Fibroblast of lung (primary cell): ENCODE data around the gene KIF25. TPM values are rescaled to one million over a fixed set of nuclear protein-coding genes. Genes with fewer than 3 reads are reported as not detected.

Source experiments
- DNase-seq, 2 donors: peaks; one replicate each; pipeline versions ENCODE4 v3.0.0 to v3.0.0-alpha.2; 2010; ENCODE audit warnings: low read depth in 2 of 2
- H2AFZ ChIP-seq: 2 replicates; pipeline ENCODE4 v1.5.1; 2012; ENCODE audit warnings: low read length, control low read depth, inconsistent platforms
- H3K27ac ChIP-seq: 2 replicates; pipeline ENCODE4 v1.5.1; 2011; ENCODE audit warnings: low read length, control low read depth; ENCODE audit not compliant: insufficient read depth
- H3K27me3 ChIP-seq: 2 replicates; pipeline ENCODE4 v1.5.1; 2011; ENCODE audit warnings: mild to moderate bottlenecking, low read length; ENCODE audit not compliant: control insufficient read depth, insufficient read depth
- H3K36me3 ChIP-seq: 2 replicates; pipeline ENCODE4 v1.5.1; 2011; ENCODE audit warnings: low read length; ENCODE audit not compliant: control insufficient read depth, insufficient read depth
- H3K4me1 ChIP-seq: 2 replicates; pipeline ENCODE4 v1.5.1; 2011; ENCODE audit warnings: low read length; ENCODE audit not compliant: control insufficient read depth, insufficient read depth; ENCODE audit errors: extremely low read depth
- H3K4me2 ChIP-seq: 2 replicates; pipeline ENCODE4 v1.5.1; 2011; ENCODE audit warnings: low read length, control low read depth; ENCODE audit not compliant: insufficient read depth; ENCODE audit errors: extremely low read depth
- H3K4me3 ChIP-seq, 4 experiments: fragments of 200-600 bp in 1 of 4; sonication (generic) in 1 of 4; replicated peaks in 1 of 4; 2 replicates each; pipeline ENCODE4 v1.5.1; 2011 to 2016; ENCODE audit warnings: low read length in 4 of 4, low read depth in 3 of 4, mild to moderate bottlenecking in 3 of 4, control low read depth in 2 of 4, inconsistent platforms in 1 of 4, mixed read lengths in 1 of 4; ENCODE audit not compliant: insufficient read depth in 1 of 4; ENCODE audit errors: control extremely low read depth in 1 of 4
- H3K79me2 ChIP-seq: 2 replicates; pipeline ENCODE4 v1.5.1; 2012; ENCODE audit warnings: mild to moderate bottlenecking, low read length, inconsistent platforms; ENCODE audit not compliant: control insufficient read depth, insufficient read depth
- H3K9ac ChIP-seq: 2 replicates; pipeline ENCODE4 v1.5.1; 2011; ENCODE audit warnings: mild to moderate bottlenecking, low read length, control low read depth; ENCODE audit not compliant: insufficient read depth
- H3K9me3 ChIP-seq: 2 replicates; pipeline ENCODE4 v1.5.1; 2012; ENCODE audit warnings: low read depth, low read length; ENCODE audit not compliant: control insufficient read depth, insufficient read depth
- H4K20me1 ChIP-seq: 2 replicates; pipeline ENCODE4 v1.5.1; 2011; ENCODE audit warnings: low read length; ENCODE audit not compliant: control insufficient read depth, insufficient read depth; ENCODE audit errors: extremely low read depth
- CTCF ChIP-seq, 2 donors: IDR thresholded peaks in 1 of 2; conservative IDR thresholded peaks in 1 of 2; 1 replicate in 1 of 2; 2 replicates in 1 of 2; pipeline ENCODE4 v1.5.1; 2011 to 2012; ENCODE audit warnings: low read length in 2 of 2, control low read depth in 1 of 2, inconsistent platforms in 1 of 2, low read depth in 1 of 2, mild to moderate bottlenecking in 1 of 2
- EZH2 ChIP-seq: IDR thresholded peaks from 2 replicates; pipeline ENCODE4 v1.5.1; 2012; ENCODE audit warnings: low read length, control low read depth, mild to moderate bottlenecking; ENCODE audit errors: missing control alignments
- polyA plus RNA-seq, 2 donors: library from polyadenylated mRNA; depleted of rRNA in 1 of 2; stranded (reverse) in 1 of 2; unstranded in 1 of 2; fragments of >200 nt; gene quantifications; 2 replicates each; pipeline ENCODE4 v1.2.1, GENCODE V29; 2011 to 2012; ENCODE audit warnings: missing spikeins in 1 of 2
- total RNA-seq: library from RNA; depleted of rRNA; stranded (reverse); fragments of >200 nt; gene quantifications from 2 replicates; pipeline ENCODE4 v1.2.1, GENCODE V29; 2014

Gene KIF25
- total and polyA plus RNA-seq, 2 donors (not counting 1 experiment from before 2014, with no cell fraction given): 0.33 TPM; not detected in 1

GRCh38 chr6:167988154-167988495 lies 9.3 kb upstream of the KIF25 start:
- Histone ChIP-seq H3K27ac (no peak overlapping the region), H3K9ac (no peak overlapping the region), H4K20me1 (no peaks in the 10 kb centered on the region), H3K4me1 (no peaks in the 10 kb centered on the region), H3K79me2 (no peaks in the 10 kb centered on the region), H2AFZ (no peak overlapping the region), H3K36me3 (no peaks in the 10 kb centered on the region), H3K4me3 (no peak overlapping the region), H3K4me2 (no peak overlapping the region), H3K9me3 (no peaks in the 10 kb centered on the region), H3K27me3 (no peaks in the 10 kb centered on the region)
- TF ChIP-seq CTCF (conservative IDR thresholded peaks at IDR 0.05 in 1 of 2, IDR thresholded peaks at IDR 0.05 in 1 of 2; ENCODE audit: low read depth in 1 of 2, low read length in 2 of 2): no peak
- DNase-seq: no peak

- H2AFZ ChIP-seq: no peak overlapping the region
- H4K20me1 ChIP-seq: no peaks in the 10 kb centered on the region
- no peaks in the 10 kb centered on the region for H3K79me2 ChIP-seq
- no peaks in the 10 kb centered on the region for H3K9me3 ChIP-seq
- TF ChIP-seq EZH2: no peak
- TF ChIP-seq CTCF (conservative IDR thresholded peaks at IDR 0.05 in 1 of 2, IDR thresholded peaks at IDR 0.05 in 1 of 2; ENCODE audit: low read depth in 1 of 2, low read length in 2 of 2): no peak
- no peak overlapping the region for H3K4me3 ChIP-seq
- H3K9ac ChIP-seq: no peak overlapping the region
- H3K4me1 ChIP-seq: no peaks in the 10 kb centered on the region
- H3K4me2 ChIP-seq: no peak overlapping the region
- no peak for DNase-seq
- H3K36me3 ChIP-seq: no peaks in the 10 kb centered on the region
- H3K27ac ChIP-seq: no peak overlapping the region
- H3K27me3 ChIP-seq: no peaks in the 10 kb centered on the region
These were observed 8.3 kb upstream of the KIF25 start for GRCh38 chr6:167988945-167989841.

GRCh38 chr6:167990016-167990945 lies 7.2 kb upstream of the KIF25 start:
- no peak for DNase-seq

More at GRCh38 chr6:167990016-167990945, 7.2 kb upstream of the KIF25 start:
- Histone ChIP-seq H3K79me2 (no peaks in the 10 kb centered on the region), H3K27me3 (no peaks in the 10 kb centered on the region), H3K9me3 (no peaks in the 10 kb centered on the region), H3K27ac (no peak overlapping the region), H3K4me3 (no peak overlapping the region), H2AFZ (no peak overlapping the region), H3K36me3 (no peaks in the 10 kb centered on the region), H3K4me2 (no peak overlapping the region), H3K9ac (no peak overlapping the region), H3K4me1 (no peaks in the 10 kb centered on the region), H4K20me1 (no peaks in the 10 kb centered on the region)
- TF ChIP-seq CTCF (conservative IDR thresholded peaks at IDR 0.05 in 1 of 2, IDR thresholded peaks at IDR 0.05 in 1 of 2; ENCODE audit: low read depth in 1 of 2, low read length in 2 of 2) (no peak), EZH2 (no peak)
